CD4-positive, alpha-beta T cell treated with Interleukin-4 for 4 hours (primary cell): ENCODE measurements around the gene RUNX1.

Source experiments
- DNase-seq: peaks from one replicate; pipeline ENCODE4 v3.0.0-alpha.2; 2020

Gene RUNX1

DNA sequence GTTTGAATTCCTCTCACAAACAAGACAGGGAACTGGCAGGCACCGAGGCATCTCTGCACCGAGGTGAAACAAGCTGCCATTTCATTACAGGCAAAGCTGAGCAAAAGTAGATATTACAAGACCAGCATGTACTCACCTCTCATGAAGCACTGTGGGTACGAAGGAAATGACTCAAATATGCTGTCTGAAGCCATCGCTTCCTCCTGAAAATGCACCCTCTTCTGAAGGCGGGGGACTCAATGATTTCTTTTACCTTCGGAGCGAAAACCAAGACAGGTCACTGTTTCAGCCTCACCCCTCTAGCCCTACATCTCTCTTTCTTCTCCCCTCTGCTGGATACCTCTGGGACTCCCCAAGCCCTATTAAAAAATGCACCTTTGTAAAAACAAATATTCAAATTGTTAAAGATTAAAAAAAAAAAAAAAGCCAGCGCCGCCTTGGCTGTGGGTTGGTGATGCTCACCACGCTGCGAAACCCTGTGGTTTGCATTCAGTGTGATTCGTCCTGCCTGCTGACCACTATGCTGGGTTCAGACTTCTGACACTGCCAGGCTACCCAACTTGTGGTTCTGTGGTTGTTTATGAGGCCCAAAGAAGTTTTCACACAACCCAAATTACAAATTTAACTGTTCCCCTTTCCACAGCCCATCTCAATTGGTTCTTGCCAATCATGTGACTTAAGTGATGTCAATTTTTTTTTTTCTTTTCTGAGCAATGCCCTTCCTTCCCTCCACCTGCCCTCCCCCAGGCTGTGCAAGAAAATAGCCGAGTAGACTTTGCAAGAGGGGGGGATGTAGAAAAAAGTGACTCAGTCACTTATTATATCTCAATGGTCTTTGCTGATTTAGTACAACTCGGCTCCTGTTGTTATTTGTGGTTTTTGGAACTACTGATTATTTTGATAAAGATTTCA, at the start of gene RUNX1:
TSS of gene RUNX1 (minus strand) at position 597 of the 912 bp plus-strand sequence.
- DNase-seq, result peak; percentile 96

- DNase-seq, result no peak
Measured at GRCh38 chr21:35097525-35097924, 48.4 kb upstream of the RUNX1 start.

DNA sequence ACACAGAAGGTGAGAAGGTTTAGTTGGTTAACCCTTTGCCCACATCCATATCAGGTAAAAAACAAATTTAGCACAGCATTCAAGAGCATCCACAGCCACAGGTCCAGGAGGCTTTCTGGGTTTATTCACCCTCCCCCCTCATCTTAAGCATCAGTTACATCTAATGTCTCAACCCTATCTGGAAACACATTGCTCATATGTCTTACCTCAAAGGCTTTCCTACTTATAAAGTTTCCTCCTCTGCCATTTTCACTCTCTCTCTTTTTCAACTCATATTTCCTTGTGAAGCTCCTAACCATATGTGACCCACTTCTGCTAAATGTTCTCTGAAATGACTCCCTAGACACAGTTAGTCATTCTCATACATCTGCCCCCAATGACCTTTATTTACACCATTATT, 47.9 kb upstream of the RUNX1 start:
- no peak for DNase-seq

DNA sequence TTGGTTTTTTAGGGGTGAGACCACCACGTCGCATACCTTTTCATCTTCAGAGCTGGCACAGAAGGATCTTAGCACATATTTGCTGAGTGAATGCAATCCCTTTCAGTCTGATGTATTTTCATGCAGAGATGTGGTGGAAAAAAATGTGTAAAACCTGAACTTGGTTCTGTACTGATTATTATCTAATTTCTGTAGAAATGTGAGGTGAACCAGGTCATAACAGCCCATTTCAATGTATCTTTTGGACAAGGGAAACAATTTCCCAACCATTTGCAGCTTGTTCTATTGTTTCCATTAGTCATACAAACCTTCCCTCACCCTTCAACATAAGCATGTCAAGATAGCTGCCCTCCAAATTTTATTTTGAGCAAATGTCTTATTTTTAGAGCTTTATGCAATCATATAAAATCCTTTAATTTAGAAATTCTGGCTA, 46.8 kb upstream of the RUNX1 start:
- no peak for DNase-seq

DNA sequence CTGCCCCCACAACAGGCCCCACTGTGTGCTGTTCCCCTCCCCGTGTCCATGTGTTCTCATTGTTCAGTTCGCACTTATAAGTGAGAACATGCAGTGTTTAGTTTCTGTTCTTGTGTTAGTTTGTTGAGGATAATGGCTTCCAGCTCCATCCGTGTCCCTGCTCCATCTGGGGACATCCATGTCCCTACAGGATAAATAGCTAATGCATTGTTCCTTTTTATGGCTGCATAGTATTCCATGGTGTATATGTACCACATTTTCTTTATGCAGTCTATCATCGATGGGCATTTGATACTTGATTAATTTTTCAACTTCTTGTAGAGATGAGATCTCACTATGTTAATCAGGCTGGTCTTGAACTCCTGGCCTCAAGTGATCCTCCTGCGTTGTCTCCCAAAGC, 44.4 kb upstream of the RUNX1 start:
- no peak for DNase-seq

GRCh38 chr21:35091496-35091895, 42.4 kb upstream of the RUNX1 start:
- DNase-seq, result no peak

- DNase-seq, result no peak
Measured at GRCh38 chr21:35090403-35090802, 41.3 kb upstream of the RUNX1 start.

GRCh38 chr21:35088319-35088771, 39.2 kb upstream of the RUNX1 start:
- no peak for DNase-seq

GRCh38 chr21:35086357-35086756, 37.3 kb upstream of the RUNX1 start:
- no peak for DNase-seq

GRCh38 chr21:35084869-35085268, 35.8 kb upstream of the RUNX1 start:
- DNase-seq, result no peak

DNA sequence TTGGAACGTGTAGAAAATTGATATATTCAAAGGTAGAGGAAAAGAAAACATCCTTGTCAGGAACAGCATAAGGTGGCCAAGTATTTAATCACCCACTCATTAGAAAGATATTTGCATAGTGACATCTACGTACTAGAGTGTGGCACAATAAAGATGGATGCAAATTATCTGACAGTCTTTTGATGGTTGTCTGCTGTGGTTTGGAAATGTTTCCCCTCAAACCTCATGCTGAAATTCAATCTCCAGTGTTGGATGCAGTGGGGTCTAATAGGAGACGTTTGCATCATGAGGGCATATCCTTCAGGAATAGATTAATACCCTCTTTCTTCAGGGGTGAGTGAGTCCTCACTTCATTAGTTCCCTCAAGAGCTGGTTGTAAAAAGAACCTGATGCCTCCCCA, 34.1 kb upstream of the RUNX1 start:
- DNase-seq, result no peak

- no peak for DNase-seq
Measured at GRCh38 chr21:35081861-35082260, 32.8 kb upstream of the RUNX1 start.

GRCh38 chr21:35079181-35079580, 30.1 kb upstream of the RUNX1 start:
- no peak for DNase-seq

- peak; percentile 3 for DNase-seq
Measured at GRCh38 chr21:35077975-35078374, 28.9 kb upstream of the RUNX1 start.

DNA sequence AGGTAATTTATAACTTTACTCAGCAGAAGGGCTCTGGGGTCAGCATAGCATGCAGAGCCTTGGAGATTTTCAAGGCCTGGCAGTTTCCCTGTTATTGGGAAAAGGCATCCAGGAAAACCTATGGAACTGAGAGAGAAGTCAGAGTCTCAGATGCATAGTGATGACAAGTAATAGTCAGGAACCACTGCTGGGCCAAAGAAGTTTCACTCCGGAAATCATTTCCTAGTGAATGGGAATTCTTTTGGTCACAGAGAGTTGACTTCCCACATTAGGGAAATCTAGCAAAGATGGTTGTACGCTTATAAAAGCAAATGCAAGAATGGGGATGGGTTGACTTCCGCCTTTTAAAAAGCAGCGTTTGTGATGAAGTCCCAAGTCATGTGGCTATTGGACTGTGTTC, 28.4 kb upstream of the RUNX1 start:
- no peak for DNase-seq

- DNase-seq, result no peak
Measured at GRCh38 chr21:35075546-35075945, 26.4 kb upstream of the RUNX1 start.

DNA sequence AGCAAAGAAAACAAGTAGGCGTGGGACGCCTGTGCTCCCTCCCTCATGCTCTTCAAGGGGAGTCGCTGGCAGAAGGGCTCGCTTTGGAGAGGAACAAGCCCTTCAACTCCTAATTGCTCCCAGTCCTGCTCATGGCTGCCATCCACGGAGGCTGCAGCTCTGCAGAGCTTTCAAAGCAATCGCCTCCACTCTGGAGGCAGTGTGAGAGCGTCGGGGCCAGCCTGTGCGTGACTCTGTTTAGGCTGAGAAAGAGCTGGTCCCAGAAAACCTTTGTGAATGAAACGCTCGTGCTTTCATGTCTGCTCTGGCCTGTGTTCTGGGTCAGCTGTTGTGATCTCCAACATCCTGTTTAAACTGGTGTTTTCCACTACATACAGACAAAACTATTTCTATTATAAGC, 23.9 kb upstream of the RUNX1 start:
- DNase-seq, result no peak

DNA sequence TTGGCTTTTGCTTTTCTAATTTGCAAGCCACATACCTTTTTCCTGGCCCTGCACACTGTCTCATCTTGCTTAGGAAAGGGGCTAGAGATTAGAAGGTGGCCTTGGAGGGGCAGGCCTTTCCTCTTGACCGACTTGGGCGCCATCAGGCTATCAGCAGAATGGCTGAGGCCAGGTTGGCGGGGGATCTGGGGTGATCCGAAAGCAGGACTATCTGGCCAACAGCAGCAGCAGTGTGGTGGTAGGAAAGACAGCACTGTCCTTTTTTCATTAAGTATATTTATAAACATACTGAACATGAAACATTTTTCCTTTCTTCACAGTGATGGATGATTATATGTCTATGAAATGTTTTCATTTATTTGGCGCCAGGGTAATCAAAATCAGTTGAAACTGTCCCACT, 23.5 kb upstream of the RUNX1 start:
- DNase-seq, result no peak

GRCh38 chr21:35071347-35071746, 22.2 kb upstream of the RUNX1 start:
- no peak for DNase-seq

GRCh38 chr21:35070436-35070835, 21.3 kb upstream of the RUNX1 start:
- DNase-seq, result no peak

- DNase-seq, result no peak
Measured at GRCh38 chr21:35066824-35067223, 17.7 kb upstream of the RUNX1 start.

DNA sequence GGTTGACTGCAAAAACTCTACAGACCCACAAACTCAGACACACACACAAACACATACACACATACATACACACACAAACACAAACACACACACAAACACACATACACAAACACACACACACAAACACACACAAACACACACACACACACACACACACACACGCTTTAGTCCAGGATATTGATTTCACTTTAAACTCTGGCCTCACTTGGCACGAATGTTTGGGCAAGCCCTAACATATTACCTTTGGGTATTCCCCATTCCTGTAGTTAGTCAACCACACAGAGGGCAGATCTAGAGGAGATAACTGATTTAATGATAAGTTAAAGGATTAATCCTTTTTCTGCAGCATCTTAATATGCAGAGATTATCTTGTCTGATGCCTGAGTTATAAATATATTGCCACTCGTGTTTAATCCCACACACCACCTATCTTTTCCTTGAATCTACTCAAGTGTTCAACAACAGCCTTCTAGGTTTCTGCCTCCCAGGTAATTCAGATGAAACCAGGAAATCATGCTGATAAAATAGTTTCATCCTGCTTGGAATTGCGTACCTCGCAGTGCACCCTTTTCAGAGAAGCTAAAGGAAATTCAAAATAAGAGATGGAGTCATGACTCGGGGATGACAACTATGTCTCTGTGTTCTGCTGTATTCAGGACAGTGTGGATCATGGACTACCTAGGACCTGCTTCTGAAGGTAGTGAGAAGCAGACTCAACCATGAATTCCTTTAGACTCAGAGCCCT, 14.5 kb upstream of the RUNX1 start:
- no peak for DNase-seq

DNA sequence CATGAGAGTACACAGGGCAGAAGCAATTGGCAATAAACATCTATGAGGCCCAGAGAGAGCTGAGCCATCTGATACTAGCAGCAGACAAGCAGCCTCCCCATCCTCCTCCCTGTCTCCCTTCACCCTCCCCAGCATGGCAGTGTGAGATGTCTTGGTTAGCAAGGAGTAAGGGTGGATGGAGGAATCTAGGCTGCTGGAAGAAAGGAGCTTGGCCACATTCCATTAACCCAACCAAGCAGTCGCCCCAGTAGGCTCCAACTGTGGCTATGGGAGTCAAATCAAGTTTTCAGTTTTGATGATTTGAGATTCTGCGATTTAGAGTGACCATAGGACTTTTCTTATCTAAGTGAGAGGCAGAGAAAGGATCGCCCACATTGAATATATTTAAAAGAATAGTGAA, 12.9 kb upstream of the RUNX1 start:
- DNase-seq, result no peak

- no peak for DNase-seq
Measured at GRCh38 chr21:35059742-35060141, 10.6 kb upstream of the RUNX1 start.
